Measurements from ENCODE around the gene SLK.

GRCh38 chr10:104040862-104041789 lies 74.2 kb downstream of the SLK start:
- no peak for TF ChIP-seq CTCF (IDR thresholded peaks at IDR 0.05)
- no peak for TF ChIP-seq POLR2AphosphoS5 (IDR thresholded peaks at IDR 0.05)
- TF ChIP-seq EP300 (IDR thresholded peaks at IDR 0.05), result no peak
- TF ChIP-seq POLR2A (IDR thresholded peaks at IDR 0.05; ENCODE audit: low read depth), result no peak
